Panc1 (cell line): Measurements from ENCODE around the gene SLCO6A1. TPM values are rescaled to one million over a fixed set of nuclear protein-coding genes. Genes with fewer than 3 reads are reported as not detected.

Experiments
- ATAC-seq: fragments of 200-7000 bp; cut with Tn5 transposase; 2 replicates; pipeline ENCODE4 v1.9.1; 2020; ENCODE audit warnings: mild to moderate bottlenecking, moderate library complexity
- BruUV-seq: library from RNA; stranded (reverse); fragments of 400-500 nt; replicated peaks from 2 replicates; lab custom pipeline; 2021; lab: Mats Ljungman, UMichigan
- CTCF ChIA-PET: fragments of 300-600 bp; sonication (Branson Sonifier 250); formaldehyde crosslinking; loops from one replicate; lab custom pipeline; 2022; ENCODE audit warnings: antibody characterized with exemption; lab: Charles Lee
- POLR2A ChIA-PET: fragments of 300-600 bp; sonication (Branson Sonifier 250); formaldehyde crosslinking; loops from one replicate; lab custom pipeline; 2022; ENCODE audit warnings: antibody characterized with exemption; lab: Charles Lee
- DNase-seq: peaks from one replicate; pipeline ENCODE4 v3.0.0-alpha.2; 2010; ENCODE audit warnings: low read depth, low spot score
- H3K27ac ChIP-seq: 2 replicates; pipeline ENCODE4 v1.5.1; 2011; ENCODE audit warnings: mild to moderate bottlenecking, low read length, inconsistent platforms
- H3K27me3 ChIP-seq: fragments of 200-500 bp; sonication (Bioruptor generic); 2 replicates; pipeline ENCODE4 v1.6.0; 2014; ENCODE audit warnings: low read length, inconsistent platforms; ENCODE audit not compliant: control insufficient read depth, insufficient read depth
- H3K36me3 ChIP-seq: fragments of 200-500 bp; sonication (Bioruptor generic); 2 replicates; pipeline ENCODE4 v1.5.1; 2014; ENCODE audit warnings: inconsistent platforms, mild to moderate bottlenecking, low read length, moderate library complexity; ENCODE audit not compliant: control insufficient read depth, insufficient read depth
- H3K4me1 ChIP-seq: 2 replicates; pipeline ENCODE4 v1.5.1; 2011; ENCODE audit warnings: inconsistent platforms, mild to moderate bottlenecking, low read length, moderate library complexity; ENCODE audit not compliant: control insufficient read depth, insufficient read depth
- H3K4me3 ChIP-seq, 2 experiments: 2 replicates each; pipeline ENCODE4 v1.5.1; 2011 to 2012; ENCODE audit warnings: low read depth in 2 of 2, low read length in 2 of 2, mild to moderate bottlenecking in 2 of 2, inconsistent platforms in 1 of 2, moderate library complexity in 1 of 2
- H3K9me3 ChIP-seq: fragments of 200-500 bp; sonication (Bioruptor generic); 2 replicates; pipeline ENCODE4 v1.5.1; 2014; ENCODE audit warnings: low read depth, mild to moderate bottlenecking, inconsistent platforms, low read length, moderate library complexity; ENCODE audit not compliant: control insufficient read depth, insufficient read depth
- CTCF ChIP-seq: fragments of 450-650 bp; IDR thresholded peaks from 2 replicates; pipeline ENCODE4 v1.5.1; 2017; ENCODE audit warnings: mild to moderate bottlenecking
- POLR2AphosphoS5 ChIP-seq: IDR thresholded peaks from 2 replicates; pipeline ENCODE4 v1.6.1; 2012; ENCODE audit warnings: mild to moderate bottlenecking, low read depth, low read length, moderate library complexity
- REST ChIP-seq, 2 experiments: IDR thresholded peaks; 2 replicates each; pipeline ENCODE4 v1.6.1; 2011 to 2012; ENCODE audit warnings: low read depth in 2 of 2, control low read depth in 1 of 2, low read length in 1 of 2, mild to moderate bottlenecking in 1 of 2, moderate library complexity in 1 of 2; ENCODE audit not compliant: insufficient read depth in 1 of 2
- SIN3A ChIP-seq: IDR thresholded peaks from 2 replicates; pipeline ENCODE4 v1.6.1; 2012; ENCODE audit warnings: low read depth, mild to moderate bottlenecking, low read length, moderate library complexity, borderline replicate concordance; ENCODE audit not compliant: insufficient read depth
- TCF7L2 ChIP-seq: IDR thresholded peaks from 2 replicates; pipeline ENCODE4 v1.6.1; 2011; ENCODE audit warnings: mild to moderate bottlenecking, low read depth, low read length, inconsistent platforms
- in situ Hi-C: cut with HindIII; loops from 2 replicates; pipeline ENCODE4 v1.10.0; 2016; ENCODE audit warnings: low sequenced_read_pairs, low pct_unique_long_range_greater_than_20kb
- intact Hi-C: fragments of 100-400 bp; cut with micrococcal nuclease; formaldehyde crosslinking; loops from one replicate; pipeline ENCODE4 v1.10.0; 2022; ENCODE audit not compliant: unreplicated experiment
- total RNA-seq: library from RNA; stranded (reverse); gene quantifications from one replicate; pipeline ENCODE4 v1.2.1, GENCODE V29; 2021; ENCODE audit not compliant: unreplicated experiment

The SLCO6A1 gene
- total RNA-seq, 1 experiment from 2014 or later, result not detected

GRCh38 chr5:102483736-102484135 lies 15.1 kb downstream of the SLCO6A1 start:
- H3K27ac ChIP-seq, result no peak overlapping the region
- intact Hi-C loops, result no loop called here
- H3K36me3 ChIP-seq, result no peaks in the 10 kb centered on the region
- DNase-seq (no peak), ATAC-seq (no peak)
- no TSS peak for BruUV-seq
- CTCF ChIA-PET, result no interaction called here
- H3K4me1 ChIP-seq, result no peaks in the 10 kb centered on the region
- no peaks in the 10 kb centered on the region for H3K9me3 ChIP-seq
- POLR2A ChIA-PET, result no interaction called here
- no peak overlapping the region for H3K4me3 ChIP-seq
- no peaks in the 10 kb centered on the region for H3K27me3 ChIP-seq
- in situ Hi-C loops, result no loop called here
- no peak for TF ChIP-seq POLR2AphosphoS5
- TF ChIP-seq REST (IDR thresholded peaks at IDR 0.05; ENCODE audit: insufficient read depth in 1 of 2, low read depth in 2 of 2, low read length in 1 of 2), result no peak
- TF ChIP-seq CTCF, result no peak
- no peak for TF ChIP-seq SIN3A

- no peaks in the 10 kb centered on the region for H3K36me3 ChIP-seq
- ChIA-PET CTCF (no interaction called here), POLR2A (no interaction called here)
- no peak overlapping the region for H3K27ac ChIP-seq
- TF ChIP-seq TCF7L2, result no peak
- no peak for TF ChIP-seq POLR2AphosphoS5
- TF ChIP-seq SIN3A, result no peak
- no peak for TF ChIP-seq REST (IDR thresholded peaks at IDR 0.05; ENCODE audit: insufficient read depth in 1 of 2, low read depth in 2 of 2, low read length in 1 of 2)
- TF ChIP-seq CTCF, result no peak
- H3K4me3 ChIP-seq, result no peak overlapping the region
- intact Hi-C loops (no loop called here), in situ Hi-C loops (no loop called here)
- no peaks in the 10 kb centered on the region for H3K4me1 ChIP-seq
- no peaks in the 10 kb centered on the region for H3K9me3 ChIP-seq
- no peaks in the 10 kb centered on the region for H3K27me3 ChIP-seq
- DNase-seq, result no peak
- ATAC-seq, result no peak
- no TSS peak for BruUV-seq
Measured at GRCh38 chr5:102481054-102481715, 17.6 kb downstream of the SLCO6A1 start.
